GM12878 (cell line): ENCODE data around the gene ERC2. TPM values are rescaled to one million over a fixed set of nuclear protein-coding genes. Genes with fewer than 3 reads are reported as not detected.
A peak's percentile ranks its signal among the peaks of the same experiment; 100 is the strongest.

Experiments used
- ATAC-seq: fragments of 200-7000 bp; cut with Tn5 transposase; 3 replicates; pipeline ENCODE4 v1.9.1; 2020; ENCODE audit warnings: mild to moderate bottlenecking, moderate library complexity
- BruUV-seq: library from RNA; stranded (reverse); fragments of 400-500 nt; replicated peaks from 2 replicates; lab custom pipeline; 2021; lab: Mats Ljungman, UMichigan
- CTCF ChIA-PET: fragments of 300-600 bp; sonication (Branson Sonifier 250); formaldehyde crosslinking; extraction: SDS; loops from one replicate; lab custom pipeline; 2021; ENCODE audit warnings: inconsistent platforms; lab: Yijun Ruan, JAX
- POLR2A ChIA-PET: fragments of 350-600 bp; formaldehyde crosslinking; extraction: SDS; loops from one replicate; lab custom pipeline; 2021; ENCODE audit warnings: inconsistent platforms; lab: Charles Lee
- RAD21 ChIA-PET: fragments of 300-600 bp; sonication (Branson Sonifier 250); formaldehyde crosslinking; loops from one replicate; lab custom pipeline; 2023; ENCODE audit warnings: antibody characterized with exemption; ENCODE audit not compliant: unreplicated experiment; lab: Charles Lee
- SMC1A ChIA-PET: fragments of 300-600 bp; sonication (Branson Sonifier 250); formaldehyde crosslinking; loops from one replicate; lab custom pipeline; 2023; ENCODE audit not compliant: unreplicated experiment, uncharacterized antibody; lab: Charles Lee
- DNase-seq: peaks from one replicate; pipeline ENCODE4 v3.0.0-alpha.2; 2011; ENCODE audit warnings: low read depth, low spot score
- FAIRE-seq: peaks from 3 replicates; lab custom pipeline; 2011; peaks lifted over from hg19 to GRCh38; lab: Jason Lieb, UNC
- H2AFZ ChIP-seq: 2 replicates; pipeline ENCODE4 v1.6.0; 2011; ENCODE audit warnings: low read depth, low read length, control low read depth; ENCODE audit not compliant: control insufficient read depth
- H3K27ac ChIP-seq: 2 replicates; pipeline ENCODE4 v1.5.1; 2011; ENCODE audit warnings: control low read depth; ENCODE audit not compliant: control insufficient read depth, insufficient read depth
- H3K27me3 ChIP-seq, 2 experiments: replicated peaks in 1 of 2; 2 replicates each; pipeline versions ENCODE4 v1.6.0 to v1.6.1; 2011; ENCODE audit warnings: low read length in 1 of 2; ENCODE audit not compliant: control insufficient read depth in 2 of 2, insufficient read depth in 2 of 2
- H3K36me3 ChIP-seq, 2 experiments: 2 replicates each; pipeline ENCODE4 v1.5.1; 2011; ENCODE audit warnings: low read length in 1 of 2; ENCODE audit not compliant: control insufficient read depth in 2 of 2, insufficient read depth in 2 of 2
- H3K4me1 ChIP-seq: 2 replicates; pipeline ENCODE4 v1.6.1; 2011; ENCODE audit warnings: mild to moderate bottlenecking, low read length, moderate library complexity, mixed read lengths; ENCODE audit not compliant: control insufficient read depth, insufficient read depth
- H3K4me2 ChIP-seq: 2 replicates; pipeline ENCODE4 v1.6.0; 2011; ENCODE audit warnings: control low read depth; ENCODE audit not compliant: control insufficient read depth, insufficient read depth
- H3K4me3 ChIP-seq: fragments of 200-600 bp; sonication (generic); 2 replicates; pipeline ENCODE4 v1.5.1; 2016
- H3K79me2 ChIP-seq: 2 replicates; pipeline ENCODE4 v1.6.0; 2011; ENCODE audit warnings: low read length; ENCODE audit not compliant: control insufficient read depth, insufficient read depth
- H3K9ac ChIP-seq: 2 replicates; pipeline ENCODE4 v1.8.0; 2011; ENCODE audit warnings: low read length, control low read depth, mixed read lengths; ENCODE audit not compliant: control insufficient read depth, insufficient read depth
- H3K9me3 ChIP-seq: replicated peaks from 3 replicates; pipeline ENCODE4 v1.5.1; 2011; ENCODE audit warnings: mild to moderate bottlenecking, low read length; ENCODE audit not compliant: control insufficient read depth, insufficient read depth
- H4K20me1 ChIP-seq: 2 replicates; pipeline ENCODE4 v1.6.0; 2011; ENCODE audit not compliant: control insufficient read depth, insufficient read depth
- EZH2 ChIP-seq: IDR thresholded peaks from 2 replicates; pipeline ENCODE4 v1.6.1; 2012; ENCODE audit warnings: low read depth, mild to moderate bottlenecking, control low read depth, inconsistent platforms, low read length, borderline replicate concordance; ENCODE audit not compliant: control insufficient read depth
- GATAD2B ChIP-seq: fragments of 450-650 bp; conservative IDR thresholded peaks from 2 replicates; pipeline ENCODE4 v1.6.1; 2017; ENCODE audit warnings: low read depth, mild to moderate bottlenecking, moderate library complexity
- LARP7 ChIP-seq: fragments of 450-650 bp; IDR thresholded peaks from 2 replicates; pipeline ENCODE4 v1.6.1; 2017; ENCODE audit warnings: mild to moderate bottlenecking
- RAD21 ChIP-seq: IDR thresholded peaks from 2 replicates; pipeline ENCODE4 v1.6.1; 2011; ENCODE audit warnings: mild to moderate bottlenecking, low read depth, low read length, moderate library complexity; ENCODE audit not compliant: insufficient read depth
- RB1 ChIP-seq: fragments of 450-650 bp; formaldehyde crosslinking; IDR thresholded peaks from 2 replicates; pipeline ENCODE4 v1.6.1; 2017; ENCODE audit warnings: mild to moderate bottlenecking, borderline replicate concordance
- ZNF24 ChIP-seq: fragments of 450-650 bp; IDR thresholded peaks from 2 replicates; pipeline ENCODE4 v1.6.1; 2017; ENCODE audit warnings: antibody characterized with exemption, mild to moderate bottlenecking
- WGBS: methylation state at CpG from one replicate; pipeline ENCODE4 v1.1.6; 2016; ENCODE audit warnings: low lambda C conversion rate; ENCODE audit not compliant: insufficient replicate concordance, insufficient coverage; ENCODE audit errors: missing lambda C conversion rate; 5-methylcytosine and 5-hydroxymethylcytosine counted together
- in situ Hi-C: fragments of 300-500 bp; cut with MboI; formaldehyde crosslinking; loops from 9 replicates; pipeline ENCODE4 v1.14.3; 2018; ENCODE audit warnings: mixed read lengths
- intact Hi-C: fragments of 100-400 bp; cut with micrococcal nuclease; formaldehyde crosslinking; loops from one replicate; pipeline ENCODE4 v1.14.2; 2022; ENCODE audit not compliant: unreplicated experiment
- polyA plus RNA-seq, 11 experiments: library from polyadenylated mRNA; depleted of rRNA in 4 of 11; unstranded in 6 of 11; stranded (reverse) in 5 of 11; fragments of >200 nt; fragmentation: Nextera tagmentation in 4 of 11; fragmentation: Illumina TruSeq in 1 of 11; extraction: Ambion mirVana in 4 of 11; extraction: Trizol in 1 of 11; gene quantifications; 1 replicate in 1 of 11; 2 replicates in 10 of 11; pipeline versions ENCODE4 v1.2.1 to v1.2.3, GENCODE V29; 2011 to 2016; ENCODE audit warnings: inconsistent platforms in 2 of 11, missing spikeins in 2 of 11, low read depth in 1 of 11
- total RNA-seq, 4 experiments: library from RNA; depleted of rRNA in 3 of 4; stranded (reverse); fragments of >200 nt in 3 of 4; fragmentation: Illumina TruSeq in 1 of 4; extraction: Trizol in 1 of 4; gene quantifications; 2 replicates each; pipeline versions ENCODE4 v1.2.1 to v1.2.3, GENCODE V29; 2013 to 2021
- TF ChIP-seq, protein P1 (sequence below): fragments of 450-650 bp; IDR thresholded peaks from 2 replicates; pipeline ENCODE4 v1.6.1; 2016; ENCODE audit warnings: mild to moderate bottlenecking, moderate library complexity, borderline replicate concordance
- TF ChIP-seq, protein P2 (sequence below), 3 experiments: IDR thresholded peaks in 2 of 3; conservative IDR thresholded peaks in 1 of 3; 2 replicates each; pipeline ENCODE4 v1.5.1; 2011; ENCODE audit warnings: low read depth in 3 of 3, low read length in 3 of 3, mild to moderate bottlenecking in 3 of 3, control low read depth in 2 of 3, moderate library complexity in 2 of 3, inconsistent platforms in 1 of 3, mixed read lengths in 1 of 3; ENCODE audit not compliant: control insufficient read depth in 2 of 3, insufficient read depth in 1 of 3; ENCODE audit errors: extremely low read depth in 1 of 3
- TF ChIP-seq, protein P3 (sequence below): fragments of 450-650 bp; IDR thresholded peaks from 2 replicates; pipeline ENCODE4 v1.6.1; 2016; ENCODE audit warnings: mild to moderate bottlenecking

The ERC2 gene
- total and polyA plus RNA-seq, 10 of the 15 experiments (the other 5 are each of a cell fraction or from before 2014, with no cell fraction given), result 0.06 to 1.4 (median 0.12) TPM; not detected in 3

DNA sequence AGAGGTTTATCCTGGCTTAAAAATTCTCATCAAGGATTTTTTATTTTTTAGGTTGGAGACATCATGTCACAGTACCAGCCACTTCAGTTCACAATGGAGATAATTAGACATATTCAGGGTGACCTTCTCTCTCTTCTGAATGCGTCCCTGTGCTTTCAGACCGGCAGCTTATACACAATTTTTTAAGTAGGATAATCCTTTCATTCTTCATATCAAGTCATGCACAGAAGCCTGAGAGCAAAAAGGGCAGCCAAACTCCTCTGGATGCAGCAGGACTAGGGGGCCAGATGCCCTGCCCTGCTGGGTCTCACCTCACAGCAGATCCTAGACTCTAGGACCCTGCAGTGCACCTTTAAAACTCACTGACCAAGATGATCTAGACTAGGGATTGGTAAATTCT, 210.4 kb downstream of the ERC2 start:
- intact Hi-C loops (no loop called here), in situ Hi-C loops (loop anchor here (10.0 kb wide), 2 partner anchors 1403 to 1833 kb away; no protein-coding TSS in a partner anchor)
- no TSS peak for BruUV-seq

DNA sequence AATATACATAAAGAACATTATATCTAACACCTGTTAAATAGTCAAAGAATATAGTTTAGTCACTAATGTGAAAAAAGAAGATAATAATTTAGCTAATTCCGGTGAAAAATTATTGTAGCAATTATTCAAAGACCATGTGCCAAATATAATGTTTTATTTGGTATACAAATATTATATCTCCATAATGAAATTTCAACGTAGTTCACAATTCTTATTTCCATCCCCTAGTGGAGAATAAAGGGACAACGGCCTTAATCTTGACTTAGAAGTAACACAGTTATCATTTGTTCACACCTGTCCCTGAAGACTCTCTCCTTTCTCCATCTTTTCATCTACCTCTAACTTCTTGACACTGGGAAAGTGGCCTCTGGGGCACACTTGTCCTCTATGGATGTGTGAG, 213.4 kb downstream of the ERC2 start:
- no peaks in the 10 kb centered on the region for H3K79me2 ChIP-seq
- DNase-seq (no peak), FAIRE-seq (no peak), ATAC-seq (no peak)
- ChIA-PET POLR2A (no interaction called here), SMC1A (interaction anchor here (1.8 kb wide), 1 partner anchor 10 kb away, joined by 5 read pairs; no protein-coding TSS in a partner anchor), RAD21 (no interaction called here), CTCF (interaction anchor here (1.5 to 2.0 kb wide), 2 partner anchors 9 to 12 kb away, joined by 3 to 7 read pairs; no protein-coding TSS in a partner anchor)
- H3K9ac ChIP-seq, result no peak overlapping the region
- no TSS peak for BruUV-seq
- no peak overlapping the region for H3K27ac ChIP-seq
- intact Hi-C loops, result loop anchor here (5.0 kb wide), 1 partner anchor 768 kb away; the partner anchor contains the start of gene WNT5A
- H3K27me3 ChIP-seq, result no peaks in the 10 kb centered on the region; a peak in 1 of 4 replicates
- H3K4me1 ChIP-seq, result no peaks in the 10 kb centered on the region
- no peaks in the 10 kb centered on the region for H4K20me1 ChIP-seq
- TF ChIP-seq, protein P1, sequence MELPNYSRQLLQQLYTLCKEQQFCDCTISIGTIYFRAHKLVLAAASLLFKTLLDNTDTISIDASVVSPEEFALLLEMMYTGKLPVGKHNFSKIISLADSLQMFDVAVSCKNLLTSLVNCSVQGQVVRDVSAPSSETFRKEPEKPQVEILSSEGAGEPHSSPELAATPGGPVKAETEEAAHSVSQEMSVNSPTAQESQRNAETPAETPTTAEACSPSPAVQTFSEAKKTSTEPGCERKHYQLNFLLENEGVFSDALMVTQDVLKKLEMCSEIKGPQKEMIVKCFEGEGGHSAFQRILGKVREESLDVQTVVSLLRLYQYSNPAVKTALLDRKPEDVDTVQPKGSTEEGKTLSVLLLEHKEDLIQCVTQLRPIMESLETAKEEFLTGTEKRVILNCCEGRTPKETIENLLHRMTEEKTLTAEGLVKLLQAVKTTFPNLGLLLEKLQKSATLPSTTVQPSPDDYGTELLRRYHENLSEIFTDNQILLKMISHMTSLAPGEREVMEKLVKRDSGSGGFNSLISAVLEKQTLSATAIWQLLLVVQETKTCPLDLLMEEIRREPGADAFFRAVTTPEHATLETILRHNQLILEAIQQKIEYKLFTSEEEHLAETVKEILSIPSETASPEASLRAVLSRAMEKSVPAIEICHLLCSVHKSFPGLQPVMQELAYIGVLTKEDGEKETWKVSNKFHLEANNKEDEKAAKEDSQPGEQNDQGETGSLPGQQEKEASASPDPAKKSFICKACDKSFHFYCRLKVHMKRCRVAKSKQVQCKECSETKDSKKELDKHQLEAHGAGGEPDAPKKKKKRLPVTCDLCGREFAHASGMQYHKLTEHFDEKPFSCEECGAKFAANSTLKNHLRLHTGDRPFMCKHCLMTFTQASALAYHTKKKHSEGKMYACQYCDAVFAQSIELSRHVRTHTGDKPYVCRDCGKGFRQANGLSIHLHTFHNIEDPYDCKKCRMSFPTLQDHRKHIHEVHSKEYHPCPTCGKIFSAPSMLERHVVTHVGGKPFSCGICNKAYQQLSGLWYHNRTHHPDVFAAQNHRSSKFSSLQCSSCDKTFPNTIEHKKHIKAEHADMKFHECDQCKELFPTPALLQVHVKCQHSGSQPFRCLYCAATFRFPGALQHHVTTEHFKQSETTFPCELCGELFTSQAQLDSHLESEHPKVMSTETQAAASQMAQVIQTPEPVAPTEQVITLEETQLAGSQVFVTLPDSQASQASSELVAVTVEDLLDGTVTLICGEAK, result no peak
- TF ChIP-seq, protein P2, sequence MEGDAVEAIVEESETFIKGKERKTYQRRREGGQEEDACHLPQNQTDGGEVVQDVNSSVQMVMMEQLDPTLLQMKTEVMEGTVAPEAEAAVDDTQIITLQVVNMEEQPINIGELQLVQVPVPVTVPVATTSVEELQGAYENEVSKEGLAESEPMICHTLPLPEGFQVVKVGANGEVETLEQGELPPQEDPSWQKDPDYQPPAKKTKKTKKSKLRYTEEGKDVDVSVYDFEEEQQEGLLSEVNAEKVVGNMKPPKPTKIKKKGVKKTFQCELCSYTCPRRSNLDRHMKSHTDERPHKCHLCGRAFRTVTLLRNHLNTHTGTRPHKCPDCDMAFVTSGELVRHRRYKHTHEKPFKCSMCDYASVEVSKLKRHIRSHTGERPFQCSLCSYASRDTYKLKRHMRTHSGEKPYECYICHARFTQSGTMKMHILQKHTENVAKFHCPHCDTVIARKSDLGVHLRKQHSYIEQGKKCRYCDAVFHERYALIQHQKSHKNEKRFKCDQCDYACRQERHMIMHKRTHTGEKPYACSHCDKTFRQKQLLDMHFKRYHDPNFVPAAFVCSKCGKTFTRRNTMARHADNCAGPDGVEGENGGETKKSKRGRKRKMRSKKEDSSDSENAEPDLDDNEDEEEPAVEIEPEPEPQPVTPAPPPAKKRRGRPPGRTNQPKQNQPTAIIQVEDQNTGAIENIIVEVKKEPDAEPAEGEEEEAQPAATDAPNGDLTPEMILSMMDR (IDR thresholded peaks at IDR 0.05 in 2 of 3, conservative IDR thresholded peaks at IDR 0.05 in 1 of 3; ENCODE audit: control insufficient read depth in 2 of 3, extremely low read depth in 1 of 3, insufficient read depth in 1 of 3, low read depth in 3 of 3, low read length in 3 of 3), result peak in 2 of 3 experiments; percentile 28 to 36; a peak in 2 of 6 replicates
- TF ChIP-seq ZNF24, result no peak
- no peaks in the 10 kb centered on the region for H3K36me3 ChIP-seq
- H3K4me2 ChIP-seq, result no peak overlapping the region
- WGBS, result 1% methylated on average over 3 of the region's 3 CpGs
- H3K9me3 ChIP-seq, result no peaks in the 10 kb centered on the region
- no peak overlapping the region for H3K4me3 ChIP-seq
- in situ Hi-C loops, result loop anchor here (5.0 to 10.0 kb wide), 3 partner anchors 773 to 1830 kb away; no protein-coding TSS in a partner anchor
- no peak overlapping the region for H2AFZ ChIP-seq

More for the DNA sequence above, 210.4 kb downstream of the ERC2 start:
- Histone ChIP-seq H3K79me2 (no peaks in the 10 kb centered on the region), H3K4me3 (no peak overlapping the region), H3K4me1 (no peaks in the 10 kb centered on the region), H3K9ac (no peak overlapping the region), H3K27me3 (no peaks in the 10 kb centered on the region; a peak in 1 of 4 replicates), H4K20me1 (no peaks in the 10 kb centered on the region), H3K9me3 (no peaks in the 10 kb centered on the region), H3K36me3 (no peaks in the 10 kb centered on the region), H3K27ac (no peak overlapping the region), H3K4me2 (no peak overlapping the region), H2AFZ (no peak overlapping the region)
- WGBS, result 64% methylated on average over 2 of the region's 2 CpGs
- DNase-seq (no peak), FAIRE-seq (no peak), ATAC-seq (no peak)
- ChIA-PET CTCF (no interaction called here), RAD21 (no interaction called here), POLR2A (no interaction called here)
- no peak for TF ChIP-seq RB1
- TF ChIP-seq LARP7, result no peak
- no peak for TF ChIP-seq RAD21
- no peak for TF ChIP-seq GATAD2B
- TF ChIP-seq, protein P3, sequence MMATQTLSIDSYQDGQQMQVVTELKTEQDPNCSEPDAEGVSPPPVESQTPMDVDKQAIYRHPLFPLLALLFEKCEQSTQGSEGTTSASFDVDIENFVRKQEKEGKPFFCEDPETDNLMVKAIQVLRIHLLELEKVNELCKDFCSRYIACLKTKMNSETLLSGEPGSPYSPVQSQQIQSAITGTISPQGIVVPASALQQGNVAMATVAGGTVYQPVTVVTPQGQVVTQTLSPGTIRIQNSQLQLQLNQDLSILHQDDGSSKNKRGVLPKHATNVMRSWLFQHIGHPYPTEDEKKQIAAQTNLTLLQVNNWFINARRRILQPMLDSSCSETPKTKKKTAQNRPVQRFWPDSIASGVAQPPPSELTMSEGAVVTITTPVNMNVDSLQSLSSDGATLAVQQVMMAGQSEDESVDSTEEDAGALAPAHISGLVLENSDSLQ, result no peak
- no peak for TF ChIP-seq EZH2
- TF ChIP-seq, all 136 proteins: peak for 0
- SMC1A ChIA-PET, result interaction anchor here (1.6 kb wide), 1 partner anchor 293 kb away, joined by 3 read pairs; no protein-coding TSS in a partner anchor
